M059J (cell line): Measurements from ENCODE around the gene FAM234B. TPM values are rescaled to one million over a fixed set of nuclear protein-coding genes. Genes with fewer than 3 reads are reported as not detected.

Source experiments
- DNase-seq: peaks from one replicate; pipeline ENCODE4 v3.0.0-alpha.2; 2012; ENCODE audit warnings: low read depth
- total RNA-seq: library from RNA; depleted of rRNA; stranded (reverse); fragments of >200 nt; shearing (Covaris generic); gene quantifications from 2 replicates; pipeline ENCODE4 v1.2.3, GENCODE V29; 2014

The FAM234B gene
- total RNA-seq, 1 experiment from 2014 or later: 5.1 TPM

GRCh38 chr12:13091832-13092231, 47.7 kb downstream of the FAM234B start:
- DNase-seq: no peak

- DNase-seq: peak; percentile 58
These were observed 49.1 kb downstream of the FAM234B start for GRCh38 chr12:13093191-13093847.

- DNase-seq: peak; percentile 38
These were observed 49.7 kb downstream of the FAM234B start for GRCh38 chr12:13093848-13094220.

GRCh38 chr12:13094367-13094766, 50.2 kb downstream of the FAM234B start:
- DNase-seq: peak; percentile 75

- DNase-seq: no peak
These were observed 51.2 kb downstream of the FAM234B start for GRCh38 chr12:13095266-13095995.

- DNase-seq: no peak
These were observed 53.4 kb downstream of the FAM234B start for GRCh38 chr12:13097491-13098011.

- DNase-seq: peak; percentile 45
These were observed 55.1 kb downstream of the FAM234B start for GRCh38 chr12:13099066-13099843.

GRCh38 chr12:13099844-13100604, 55.8 kb downstream of the FAM234B start:
- peak; percentile 9 for DNase-seq

- no peak for DNase-seq
These were observed 56.4 kb downstream of the FAM234B start for GRCh38 chr12:13100605-13100881.

- DNase-seq: peak; percentile 95
These were observed 56.9 kb downstream of the FAM234B start for GRCh38 chr12:13100882-13101769.

- peak; percentile 87 for DNase-seq
These were observed 57.7 kb downstream of the FAM234B start for GRCh38 chr12:13101821-13102375.

GRCh38 chr12:13102461-13103195, 58.4 kb downstream of the FAM234B start:
- DNase-seq: no peak

- DNase-seq: peak; percentile 30
These were observed 59.3 kb downstream of the FAM234B start, which contains the start of gene GSG1 for GRCh38 chr12:13103391-13104033. GSG1 (minus strand) TSS chr12:13103667; CDS start chr12:13103512, 155 bp downstream.

- no peak for DNase-seq
These were observed 60.2 kb downstream of the FAM234B start for GRCh38 chr12:13104409-13104808.

- no peak for DNase-seq
These were observed 61.6 kb downstream of the FAM234B start for GRCh38 chr12:13105781-13106180.

- no peak for DNase-seq
These were observed 62.5 kb downstream of the FAM234B start for GRCh38 chr12:13106666-13107065.

GRCh38 chr12:13112968-13113367, 68.8 kb downstream of the FAM234B start:
- no peak for DNase-seq

GRCh38 chr12:13114251-13115052, 70.3 kb downstream of the FAM234B start:
- no peak for DNase-seq
